HG03565 (cell line): ENCODE results near the gene NXPH4.
A peak's percentile ranks its signal among the peaks of the same experiment; 100 is the strongest.

Experiments used
- ATAC-seq: cut with Tn5 transposase; IDR thresholded peaks from one replicate; pipeline ENCODE4 v1.9.1; 2021; ENCODE audit warnings: mild to moderate bottlenecking, moderate library complexity; ENCODE audit not compliant: unreplicated experiment

Gene NXPH4

DNA sequence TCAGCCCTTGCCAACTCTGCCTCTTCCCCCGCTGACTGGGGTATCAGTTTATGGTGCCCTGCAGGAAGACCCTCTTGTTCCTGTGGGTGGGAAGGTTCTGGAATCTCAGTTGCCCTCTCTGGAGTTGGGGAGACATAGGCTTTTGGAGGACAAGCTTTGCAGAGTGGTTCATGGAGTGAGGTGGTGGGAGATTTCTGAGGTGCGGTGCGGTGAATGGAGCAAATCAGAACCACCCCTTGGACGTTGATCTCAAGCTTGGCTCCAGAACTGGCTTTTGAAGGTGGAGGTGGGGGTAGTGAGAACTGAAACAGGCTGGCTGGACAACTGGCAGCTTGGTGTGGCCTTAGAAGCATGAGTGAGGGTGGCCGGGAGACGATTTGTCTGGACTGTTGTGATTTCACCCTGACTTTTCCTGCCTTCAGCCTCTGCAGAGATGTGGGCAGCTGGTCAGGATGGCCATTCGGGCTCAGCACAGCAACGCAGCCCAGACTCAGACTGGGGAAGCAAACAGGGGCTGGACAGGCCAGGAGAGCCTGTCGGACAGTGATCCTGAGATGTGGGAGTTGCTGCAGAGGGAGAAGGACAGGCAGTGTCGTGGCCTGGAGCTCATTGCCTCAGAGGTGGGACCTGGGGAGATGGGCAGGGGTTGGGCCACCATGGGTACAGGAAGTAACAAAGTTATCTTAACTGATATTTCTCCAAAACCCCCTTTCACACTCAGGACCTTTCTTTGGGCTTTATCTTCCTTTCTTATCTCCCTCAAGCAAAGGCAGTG lies 14.0 kb downstream of the NXPH4 start:
- ATAC-seq = no peak

GRCh38 chr12:57231276-57232021 lies 14.9 kb downstream of the NXPH4 start:
- no peak for ATAC-seq

DNA sequence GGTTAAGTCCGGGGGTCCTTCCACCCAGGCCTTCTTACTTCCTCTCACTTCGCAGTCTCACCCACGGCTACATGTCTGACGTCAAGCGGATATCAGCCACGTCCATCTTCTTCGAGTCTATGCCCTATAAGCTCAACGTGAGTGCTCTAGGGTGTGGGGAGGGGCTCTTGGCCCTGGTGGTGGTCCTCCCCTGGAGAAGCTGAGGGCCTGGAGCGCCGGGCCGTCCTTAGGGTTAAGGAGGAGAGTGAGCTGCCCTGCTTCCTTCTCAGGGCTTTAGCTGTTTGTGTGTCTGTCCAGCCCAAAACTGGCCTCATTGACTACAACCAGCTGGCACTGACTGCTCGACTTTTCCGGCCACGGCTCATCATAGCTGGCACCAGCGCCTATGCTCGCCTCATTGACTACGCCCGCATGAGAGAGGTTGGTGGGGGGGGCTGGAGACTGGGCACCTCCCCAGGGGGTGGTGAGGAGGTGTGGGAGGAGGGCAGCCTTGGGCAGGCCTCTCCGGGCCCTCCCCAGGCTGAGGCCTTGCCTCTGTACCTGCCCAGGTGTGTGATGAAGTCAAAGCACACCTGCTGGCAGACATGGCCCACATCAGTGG lies 15.7 kb downstream of the NXPH4 start:
- no peak for ATAC-seq

- no peak for ATAC-seq
Observed at GRCh38 chr12:57233357-57234232, 17.0 kb downstream of the NXPH4 start.

- no peak for ATAC-seq
Observed at GRCh38 chr12:57234233-57234570, 17.6 kb downstream of the NXPH4 start.

DNA sequence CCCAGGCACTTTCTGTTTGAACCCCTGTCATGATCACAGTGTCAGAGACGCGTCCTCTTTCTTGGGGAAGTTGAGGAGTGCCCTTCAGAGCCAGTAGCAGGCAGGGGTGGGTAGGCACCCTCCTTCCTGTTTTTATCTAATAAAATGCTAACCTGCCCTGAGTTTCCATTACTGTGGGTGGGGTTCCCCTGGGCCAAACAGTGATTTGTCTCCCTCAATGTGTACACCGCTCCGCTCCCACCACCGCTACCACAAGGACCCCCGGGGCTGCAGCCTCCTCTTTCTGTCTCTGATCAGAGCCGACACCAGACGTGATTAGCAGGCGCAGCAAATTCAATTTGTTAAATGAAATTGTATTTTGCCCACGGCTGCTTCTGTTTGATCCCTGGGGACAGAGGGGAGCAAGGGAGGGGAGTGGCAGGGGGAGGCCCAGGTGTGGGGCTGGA lies 18.0 kb downstream of the NXPH4 start:
- ATAC-seq = no peak

DNA sequence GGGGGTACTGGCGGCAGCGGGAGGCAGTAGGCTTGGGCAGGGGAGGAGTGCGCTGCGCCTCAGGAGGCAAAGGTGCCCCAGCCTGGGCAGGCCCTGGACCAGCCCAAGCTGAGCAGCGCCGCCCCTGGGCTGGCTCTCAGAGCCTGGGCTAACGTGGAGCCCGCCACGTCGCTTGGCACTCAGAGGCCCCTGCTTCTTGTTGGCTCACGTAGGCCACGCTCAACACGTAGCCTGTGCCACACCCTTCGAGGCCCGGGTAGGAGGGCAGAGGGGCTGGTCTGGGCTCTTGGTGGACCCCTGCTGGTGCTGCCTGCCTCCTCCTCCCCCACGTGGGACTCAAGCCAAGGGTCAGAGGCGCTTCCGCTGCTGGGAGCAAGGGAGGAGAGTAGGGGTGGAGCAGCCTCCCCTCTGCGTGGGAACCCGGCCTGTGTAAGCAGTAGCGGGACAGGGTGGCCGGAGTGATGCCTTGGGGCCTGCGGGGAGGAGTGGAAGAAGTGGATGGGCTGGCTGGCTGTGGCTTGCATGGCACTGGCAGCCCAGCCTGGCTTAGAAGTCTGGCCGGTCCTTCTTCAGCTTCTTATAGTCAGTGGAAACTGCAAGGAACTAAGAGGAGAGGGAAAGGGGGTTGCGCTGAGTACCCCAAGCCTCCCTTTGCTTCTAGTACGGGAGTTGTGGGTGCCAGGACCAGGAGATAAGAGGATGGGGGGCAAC lies 18.6 kb downstream of the NXPH4 start:
- ATAC-seq = no peak

GRCh38 chr12:57235728-57236131 lies 19.1 kb downstream of the NXPH4 start:
- ATAC-seq = no peak

DNA sequence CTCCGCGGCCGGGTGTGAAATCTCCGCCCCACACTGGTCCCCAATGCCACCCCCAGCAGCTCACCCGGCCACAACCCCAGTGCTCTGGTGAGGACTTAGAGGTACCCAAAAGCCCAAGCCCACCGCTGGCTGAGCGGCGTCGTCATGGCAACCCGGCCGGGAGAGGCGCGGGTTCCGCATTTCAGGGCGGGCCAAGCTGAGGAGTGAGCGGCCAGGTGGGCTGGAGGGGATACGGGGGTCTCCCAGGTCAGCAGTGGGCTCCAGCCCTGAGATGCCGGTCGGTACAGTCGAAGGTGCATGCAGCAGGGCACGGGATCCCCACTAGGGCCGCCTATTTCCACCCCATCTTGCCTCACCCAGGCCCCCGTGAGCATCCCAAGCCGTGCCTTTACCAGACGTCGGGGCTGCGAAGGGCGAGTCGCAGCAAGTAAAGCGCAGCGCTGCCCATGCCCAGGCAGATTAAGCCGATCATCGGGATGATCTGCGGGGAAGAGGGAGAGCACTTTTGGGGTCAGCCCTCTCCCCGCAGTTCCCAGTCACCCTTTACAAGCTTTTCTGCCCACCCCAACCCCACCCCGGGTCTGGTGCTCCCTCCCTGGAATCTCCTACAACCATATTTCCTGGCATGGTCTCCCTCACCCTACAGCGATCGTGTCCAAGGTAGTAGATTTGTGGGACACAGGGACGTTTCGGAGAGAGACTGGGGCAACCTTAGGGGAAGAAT lies 19.8 kb downstream of the NXPH4 start:
- no peak for ATAC-seq

- no peak for ATAC-seq
Observed at GRCh38 chr12:57236925-57237595, 20.5 kb downstream of the NXPH4 start.

- no peak for ATAC-seq
Observed at GRCh38 chr12:57237596-57237931, 21.0 kb downstream of the NXPH4 start.

DNA sequence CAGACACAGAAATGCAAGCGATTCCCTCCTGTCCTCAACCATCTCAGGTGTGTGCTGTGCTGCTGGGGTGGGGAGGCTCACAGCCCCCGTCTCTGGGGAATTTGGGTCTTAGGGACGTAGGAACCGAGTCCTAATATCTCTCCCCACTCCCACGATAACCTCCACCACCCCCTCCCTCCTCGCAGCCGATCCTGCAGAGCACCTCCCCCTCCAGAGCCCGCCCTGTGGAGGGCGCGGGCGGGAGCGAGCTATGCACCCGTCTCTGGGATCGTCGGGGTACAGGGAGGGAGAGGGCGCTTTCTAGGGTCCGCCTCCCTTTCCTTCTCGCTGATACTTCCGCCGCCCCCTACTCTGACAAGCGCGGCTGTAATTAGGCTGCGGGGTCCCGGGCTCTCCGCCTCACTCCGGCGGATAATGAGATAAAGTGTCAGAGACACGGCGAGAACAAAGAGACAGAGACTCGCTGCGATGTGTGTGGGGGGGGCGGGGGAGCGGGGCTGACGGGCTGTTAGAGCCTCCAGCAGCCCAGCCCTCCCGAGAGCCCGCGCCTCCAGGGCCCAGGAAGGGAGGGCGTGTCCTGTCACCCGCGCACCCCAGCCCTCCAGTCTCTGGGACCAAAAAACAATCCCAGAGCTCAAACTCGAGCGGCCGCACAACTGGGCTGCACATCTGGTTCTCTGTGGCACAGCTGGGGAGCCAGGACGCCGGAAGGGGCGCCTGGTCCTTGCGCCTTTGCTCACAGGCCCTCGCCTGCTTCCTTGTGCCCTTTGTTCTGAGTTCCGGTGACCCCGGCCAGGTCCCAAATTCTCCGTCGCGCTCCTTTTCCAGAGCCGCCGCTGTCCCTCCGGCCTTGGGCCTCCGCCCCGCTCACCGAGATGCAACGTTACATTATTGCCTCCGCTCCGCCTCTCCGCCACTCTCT lies 21.6 kb downstream of the NXPH4 start:
- no peak for ATAC-seq

- peak; percentile 59 for ATAC-seq
Observed at GRCh38 chr12:57238854-57239554, 22.4 kb downstream of the NXPH4 start.

DNA sequence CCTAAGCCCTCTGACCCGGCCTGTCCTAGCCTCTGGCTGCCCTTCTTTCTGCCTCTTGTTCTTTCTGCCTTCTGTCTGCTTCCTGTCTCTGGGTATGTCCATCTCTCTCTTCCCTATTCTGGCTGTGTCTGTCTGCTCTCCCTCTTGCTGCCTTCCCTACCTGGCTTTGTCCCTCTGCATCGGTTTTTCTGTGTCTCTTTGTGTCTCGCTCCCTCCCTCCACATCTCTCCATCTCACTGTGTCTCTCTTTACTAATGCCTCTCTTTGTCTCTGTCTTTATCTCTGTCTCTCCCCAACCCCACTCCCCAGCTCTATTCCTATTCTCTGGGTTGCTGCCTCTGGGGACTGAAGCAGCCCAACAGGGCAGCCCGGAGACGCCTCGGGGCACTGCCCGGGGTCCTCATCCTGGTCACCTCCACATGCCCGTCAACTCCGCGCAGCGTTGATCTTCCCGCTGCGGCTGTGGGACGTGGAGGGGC lies 23.0 kb downstream of the NXPH4 start:
- peak; percentile 2 for ATAC-seq

DNA sequence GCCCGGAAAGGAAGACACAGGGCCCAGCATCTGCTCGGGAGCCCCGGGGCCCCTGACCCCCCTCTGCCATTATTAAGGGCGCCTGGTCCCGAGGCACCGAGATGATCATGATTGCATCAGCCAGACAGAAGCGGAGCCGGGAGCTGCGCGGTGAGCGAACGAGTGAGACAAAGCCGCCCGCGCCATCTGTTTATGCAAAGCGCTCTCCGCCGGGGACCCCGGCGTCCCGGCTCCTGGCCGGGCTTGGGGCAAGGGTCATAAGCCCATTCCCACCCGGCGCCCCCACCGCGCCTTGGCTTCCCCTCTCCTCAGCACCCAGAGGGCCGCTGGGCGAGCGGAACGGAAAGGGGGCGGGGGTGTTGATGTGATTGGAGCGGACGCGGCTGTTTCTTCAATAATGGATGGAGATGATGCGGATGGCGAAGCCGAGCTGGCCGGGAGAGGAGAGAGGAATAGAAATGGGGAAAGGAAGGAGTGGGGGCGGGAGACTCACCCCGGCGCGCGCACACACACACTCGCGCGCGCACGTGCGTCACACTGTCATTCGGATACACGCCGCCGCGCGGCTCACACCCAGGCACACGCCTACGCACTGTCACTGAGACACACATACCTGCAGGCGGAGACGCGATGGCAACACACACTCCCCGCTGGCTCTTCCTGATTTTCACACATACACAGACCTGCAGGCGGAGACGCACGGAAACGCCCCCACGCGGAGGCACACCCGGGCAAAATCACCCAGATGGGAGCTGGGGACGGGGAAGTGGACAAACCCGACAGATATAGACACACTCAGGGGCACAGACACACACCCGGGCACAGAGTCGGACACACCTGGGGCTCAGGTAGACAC lies 23.7 kb downstream of the NXPH4 start:
- no peak for ATAC-seq

- ATAC-seq = no peak
Observed at GRCh38 chr12:57240926-57241401, 24.4 kb downstream of the NXPH4 start.
